DOHH2 (cell line): ENCODE measurements around the gene GOLT1A.

Source experiments
- H3F3A ChIP-seq: fragments of 200-600 bp; sonication (generic), shearing (Covaris generic); 2 replicates; pipeline ENCODE4 v1.6.0; 2016; ENCODE audit warnings: antibody characterized with exemption, mild to moderate bottlenecking; ENCODE audit not compliant: control insufficient read depth, insufficient read depth
- H3K27ac ChIP-seq: fragments of 200-600 bp; sonication (generic); 2 replicates; pipeline ENCODE4 v1.5.1; 2014; ENCODE audit warnings: low read depth, mild to moderate bottlenecking, low read length, moderate library complexity
- H3K27me3 ChIP-seq: fragments of 200-600 bp; sonication (generic); 2 replicates; pipeline ENCODE4 v1.6.1; 2014; ENCODE audit warnings: mild to moderate bottlenecking, low read length, mixed read lengths; ENCODE audit not compliant: control insufficient read depth
- H3K36me3 ChIP-seq: fragments of 200-600 bp; sonication (generic); 2 replicates; pipeline ENCODE4 v1.6.1; 2014; ENCODE audit warnings: mild to moderate bottlenecking, low read length, moderate library complexity, mixed read lengths; ENCODE audit not compliant: control insufficient read depth
- H3K4me1 ChIP-seq: fragments of 200-600 bp; sonication (generic); 2 replicates; pipeline ENCODE4 v1.6.1; 2014; ENCODE audit warnings: mild to moderate bottlenecking, low read length, mixed read lengths; ENCODE audit not compliant: control insufficient read depth
- H3K4me2 ChIP-seq: fragments of 200-600 bp; sonication (generic); 2 replicates; pipeline ENCODE4 v1.6.0; 2014; ENCODE audit warnings: mild to moderate bottlenecking, low read length, moderate library complexity
- H3K4me3 ChIP-seq: fragments of 200-600 bp; sonication (generic); 2 replicates; pipeline ENCODE4 v1.5.1; 2014; ENCODE audit warnings: mild to moderate bottlenecking, low read length, mixed read lengths
- H3K79me2 ChIP-seq: fragments of 200-600 bp; sonication (generic); 2 replicates; pipeline ENCODE4 v1.6.1; 2014; ENCODE audit warnings: mild to moderate bottlenecking, low read length, mixed read lengths; ENCODE audit not compliant: control insufficient read depth
- H3K9me2 ChIP-seq: fragments of 200-600 bp; sonication (generic); replicated peaks from 2 replicates; pipeline ENCODE4 v1.6.1; 2014; ENCODE audit warnings: mild to moderate bottlenecking, low read length, mixed read lengths; ENCODE audit not compliant: control insufficient read depth
- H3K9me3 ChIP-seq: fragments of 200-600 bp; sonication (generic); 2 replicates; pipeline ENCODE4 v1.6.1; 2014; ENCODE audit warnings: antibody characterized with exemption, low read length, mixed read lengths; ENCODE audit not compliant: control insufficient read depth, insufficient read depth
- H4K20me1 ChIP-seq: fragments of 200-600 bp; sonication (generic); 2 replicates; pipeline ENCODE4 v1.6.0; 2014; ENCODE audit warnings: low read depth, mild to moderate bottlenecking, antibody characterized with exemption, low read length, moderate library complexity; ENCODE audit not compliant: control insufficient read depth, insufficient read depth
- CTCF ChIP-seq: fragments of 200-600 bp; sonication (generic); IDR thresholded peaks from one replicate; pipeline ENCODE4 v1.5.1; 2014; ENCODE audit warnings: antibody characterized with exemption, mild to moderate bottlenecking, low read depth, low read length; ENCODE audit not compliant: poor library complexity, severe bottlenecking
- EZH2phosphoT487 ChIP-seq: fragments of 200-600 bp; sonication (generic); IDR thresholded peaks from 2 replicates; pipeline ENCODE4 v1.6.1; 2017; ENCODE audit warnings: borderline replicate concordance, mild to moderate bottlenecking, antibody characterized with exemption, low read length, moderate library complexity, mixed read lengths

Gene GOLT1A

GRCh38 chr1:204162494-204163074 is 51.2 kb downstream of the GOLT1A start:
- Histone ChIP-seq H4K20me1 (no peaks in the 10 kb centered on the region), H3K9me3 (no peaks in the 10 kb centered on the region), H3K27me3 (no peaks in the 10 kb centered on the region), H3K4me2 (no peak overlapping the region), H3K36me3 (no peaks in the 10 kb centered on the region), H3K79me2 (no peaks in the 10 kb centered on the region), H3F3A (no peaks in the 10 kb centered on the region), H3K9me2 (no peaks in the 10 kb centered on the region), H3K4me3 (no peak overlapping the region), H3K27ac (no peak overlapping the region), H3K4me1 (no peaks in the 10 kb centered on the region)
- TF ChIP-seq CTCF (peak; percentile 97), EZH2phosphoT487 (no peak)

DNA sequence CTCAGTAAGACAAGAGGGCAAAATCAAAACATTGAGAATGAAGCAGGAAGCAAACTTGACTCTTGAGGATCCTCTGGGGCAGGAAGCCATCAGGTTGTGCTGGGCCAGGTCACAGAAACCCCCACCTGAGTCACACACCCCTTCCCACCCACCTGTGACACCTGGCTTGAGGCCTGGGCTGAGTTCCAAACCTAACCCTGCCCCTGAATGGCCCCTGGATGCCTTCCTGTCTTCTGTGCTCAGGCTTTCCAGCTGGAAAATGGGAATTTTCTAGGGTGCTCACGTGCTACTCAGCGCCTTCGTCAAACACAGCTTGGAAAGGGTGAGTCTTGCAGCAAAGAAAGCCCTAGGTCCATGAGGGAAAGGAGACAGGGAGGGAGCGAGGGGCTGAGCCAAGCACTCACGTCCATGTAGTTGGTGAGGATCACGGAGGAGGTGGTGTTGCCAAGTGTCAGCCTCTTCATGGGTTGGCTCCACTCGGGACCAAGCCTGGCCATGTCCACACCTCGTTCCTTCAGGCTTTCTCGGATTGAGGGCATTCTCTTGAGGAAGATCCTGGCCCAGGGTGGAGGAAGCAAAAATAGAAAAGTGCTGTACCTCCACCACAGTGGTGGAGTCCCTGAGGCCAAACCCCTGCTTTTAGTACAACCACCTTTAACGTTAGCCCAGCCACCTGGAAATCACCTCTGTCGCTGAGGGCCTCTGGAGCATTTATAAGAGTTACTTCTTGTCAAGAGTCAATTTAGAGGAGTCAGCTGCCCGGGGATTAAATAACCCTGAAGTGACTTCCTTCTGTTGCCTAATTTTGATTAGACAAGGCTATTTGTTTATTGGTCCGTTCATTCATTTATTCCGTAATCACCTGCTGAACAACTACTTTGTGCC is 51.9 kb downstream of the GOLT1A start:
- H3K79me2 ChIP-seq: no peaks in the 10 kb centered on the region
- H3K4me3 ChIP-seq: no peak overlapping the region
- no peaks in the 10 kb centered on the region for H3K9me2 ChIP-seq
- no peak overlapping the region for H3K4me2 ChIP-seq
- no peak for TF ChIP-seq EZH2phosphoT487
- no peak for TF ChIP-seq CTCF
- H3K27me3 ChIP-seq: no peaks in the 10 kb centered on the region
- no peaks in the 10 kb centered on the region for H3F3A ChIP-seq
- H3K9me3 ChIP-seq: no peaks in the 10 kb centered on the region
- no peaks in the 10 kb centered on the region for H4K20me1 ChIP-seq
- H3K4me1 ChIP-seq: no peaks in the 10 kb centered on the region
- H3K27ac ChIP-seq: no peak overlapping the region
- H3K36me3 ChIP-seq: no peaks in the 10 kb centered on the region

- Histone ChIP-seq H3K4me3 (no peak overlapping the region), H3K9me2 (no peaks in the 10 kb centered on the region), H3K9me3 (no peaks in the 10 kb centered on the region), H3K4me2 (no peak overlapping the region), H3K4me1 (no peaks in the 10 kb centered on the region), H3K36me3 (no peaks in the 10 kb centered on the region), H4K20me1 (no peaks in the 10 kb centered on the region), H3K79me2 (no peaks in the 10 kb centered on the region), H3K27ac (no peak overlapping the region), H3K27me3 (no peaks in the 10 kb centered on the region), H3F3A (no peaks in the 10 kb centered on the region)
- TF ChIP-seq EZH2phosphoT487 (no peak), CTCF (no peak)
Observed at GRCh38 chr1:204157962-204158361, 55.8 kb downstream of the GOLT1A start.
